Pancreas (tissue), 10 donors: ENCODE data around the gene SCN3B. TPM values are rescaled to one million over a fixed set of nuclear protein-coding genes. Genes with fewer than 3 reads are reported as not detected.

Source experiments
- ATAC-seq, 4 donors: fragments of 200-7000 bp; cut with Tn5 transposase; one replicate each; pipeline versions ENCODE4 v1.8.0 to v1.9.1; 2020; ENCODE audit warnings: mild to moderate bottlenecking in 4 of 4, moderate library complexity in 4 of 4
- DNase-seq, 6 donors: peaks; one replicate each; pipeline ENCODE4 v3.0.0-alpha.2; 2020
- FAIRE-seq: peaks from 2 replicates; lab custom pipeline; 2012; peaks lifted over from hg19 to GRCh38; lab: Jason Lieb, UNC
- H3K27ac ChIP-seq, 4 donors: fragments of 200-600 bp; sonication (generic); 1 replicate in 3 of 4; 2 replicates in 1 of 4; pipeline versions ENCODE4 v1.5.0 to v1.8.0; 2020
- H3K27me3 ChIP-seq, 4 donors: fragments of 200-600 bp; one replicate each; pipeline ENCODE4 v1.8.0; 2021
- H3K36me3 ChIP-seq, 3 donors: fragments of 200-600 bp; sonication (generic) in 1 of 3; one replicate each; pipeline versions ENCODE4 v1.5.0 to v1.8.0; 2020 to 2021
- H3K4me1 ChIP-seq, 3 donors: fragments of 200-600 bp; one replicate each; pipeline ENCODE4 v1.8.0; 2021
- H3K4me3 ChIP-seq, 4 donors: fragments of 200-600 bp; sonication (generic) in 2 of 4; one replicate each; pipeline versions ENCODE4 v1.5.0 to v1.8.0; 2020 to 2021
- H3K9me3 ChIP-seq, 4 donors: fragments of 200-600 bp; one replicate each; pipeline ENCODE4 v1.8.0; 2021
- CTCF ChIP-seq, 4 donors: fragments of 200-600 bp; sonication (generic) in 3 of 4; IDR thresholded peaks; one replicate each; pipeline versions ENCODE4 v1.5.0 to v1.8.0; 2021; ENCODE audit warnings: antibody characterized with exemption in 4 of 4
- WGBS, 2 donors: extraction: QIAGEN DNeasy Blood & Tissue Kit; methylation state at CpG; one replicate each; pipeline ENCODE4 v1.1.7; 2013; 5-methylcytosine and 5-hydroxymethylcytosine counted together
- intact Hi-C, 3 donors: fragments of 100-400 bp; cut with DNase I; formaldehyde crosslinking; loops; one replicate each; pipeline versions ENCODE4 v1.11.1 to v1.14.2; 2022
- polyA plus RNA-seq, 2 donors: library from polyadenylated mRNA; stranded (reverse); fragments of 200-250 nt; gene quantifications; one replicate each; pipeline ENCODE4 v1.2.3, GENCODE V29; 2013
- total RNA-seq, 6 donors: library from RNA; stranded (reverse); fragmentation: NEBNext Ultra II Directional in 4 of 6; extraction: Animal tissue kit (Norgen Biotek cat#: 25700) in 4 of 6; gene quantifications; one replicate each; pipeline versions ENCODE4 v1.2.1 to v1.2.4, GENCODE V29; 2021 to 2023
- donor health status: healthy with polysubstance abuse.
- donor health status: DM: no; HTN: no; CAD: no; lungs with moderate emphysema.
- donor health status: DM: no; HTN: no; CAD: no.
- donor health status: control.
- donor health status: control.
- donor health status: Bipolar disorder and iron deficiency.
- donor health status: DM: yes; HTN: yes; CAD: no.
- donor health status: DM: no; HTN: no; CAD: no.
- donor health status: DM: no; HTN: no; CAD: no.
- donor health status: DM: yes; HTN: yes; CAD: no.

SCN3B gene
- total and polyA plus RNA-seq, 8 donors, result 0.44 to 4.5 (median 1.1) TPM

- Histone ChIP-seq H3K27ac (no peak overlapping the region), H3K36me3 (no peaks in the 10 kb centered on the region), H3K9me3 (no peaks in the 10 kb centered on the region), H3K27me3 (no peaks in the 10 kb centered on the region), H3K4me3 (no peak overlapping the region), H3K4me1 (no peaks in the 10 kb centered on the region)
- no peak for ATAC-seq
- intact Hi-C loops, result no loop called here
- FAIRE-seq, result no peak
- WGBS, 2 donors, result 19 to 25% methylated on average over 2 of the region's 2 CpGs
- TF ChIP-seq CTCF (IDR thresholded peaks at IDR 0.05), result no peak
- no peak for DNase-seq
Measured at GRCh38 chr11:123698546-123699127, 44.2 kb upstream of the SCN3B start.

GRCh38 chr11:123696183-123696582 lies 41.8 kb upstream of the SCN3B start:
- TF ChIP-seq CTCF (IDR thresholded peaks at IDR 0.05), result no peak
- peaks cover 0 to 10% (median 0%) of the 10 kb centered on the region in 4 donors for H3K27me3 ChIP-seq
- intact Hi-C loops, result no loop called here
- ATAC-seq (no peak), DNase-seq (no peak), FAIRE-seq (no peak)
- 48 to 85% methylated on average over 2 of the region's 2 CpGs for WGBS, 2 donors
- H3K4me3 ChIP-seq, result no peak overlapping the region
- no peaks in the 10 kb centered on the region for H3K36me3 ChIP-seq
- no peak overlapping the region for H3K27ac ChIP-seq
- no peaks in the 10 kb centered on the region for H3K9me3 ChIP-seq
- H3K4me1 ChIP-seq, result no peaks in the 10 kb centered on the region

- Histone ChIP-seq H3K27ac (no peak overlapping the region), H3K9me3 (no peaks in the 10 kb centered on the region), H3K4me1 (no peaks in the 10 kb centered on the region), H3K27me3 (peaks cover 0 to 10% (median 0%) of the 10 kb centered on the region in 4 donors), H3K4me3 (no peak overlapping the region), H3K36me3 (no peaks in the 10 kb centered on the region)
- intact Hi-C loops, result no loop called here
- no peak for DNase-seq
- WGBS, 2 donors, result 68 to 72% methylated on average over 5 to 9 of the region's 9 CpGs
- no peak for TF ChIP-seq CTCF (IDR thresholded peaks at IDR 0.05)
- FAIRE-seq, result no peak
- no peak for ATAC-seq
Measured at GRCh38 chr11:123695231-123695630, 40.8 kb upstream of the SCN3B start.

GRCh38 chr11:123694551-123694950 lies 40.1 kb upstream of the SCN3B start:
- TF ChIP-seq CTCF (IDR thresholded peaks at IDR 0.05), result no peak
- Histone ChIP-seq H3K4me3 (no peak overlapping the region), H3K4me1 (no peaks in the 10 kb centered on the region), H3K27me3 (peaks cover 0 to 10% (median 0%) of the 10 kb centered on the region in 4 donors), H3K36me3 (no peaks in the 10 kb centered on the region), H3K9me3 (no peaks in the 10 kb centered on the region), H3K27ac (no peak overlapping the region)
- ATAC-seq (no peak), FAIRE-seq (no peak), DNase-seq (no peak)
- WGBS, 2 donors, result 41 to 43% methylated on average over 2 of the region's 2 CpGs
- intact Hi-C loops, result no loop called here

- Histone ChIP-seq H3K27ac (no peak overlapping the region), H3K27me3 (peaks cover 0 to 10% (median 0%) of the 10 kb centered on the region in 4 donors), H3K4me1 (no peaks in the 10 kb centered on the region), H3K9me3 (no peaks in the 10 kb centered on the region), H3K4me3 (no peak overlapping the region), H3K36me3 (no peaks in the 10 kb centered on the region)
- TF ChIP-seq CTCF (IDR thresholded peaks at IDR 0.05), result no peak
- DNase-seq (no peak), FAIRE-seq (no peak), ATAC-seq (no peak)
- intact Hi-C loops, result no loop called here
Measured at GRCh38 chr11:123692961-123693360, 38.5 kb upstream of the SCN3B start.
